PFSK-1 (cell line): ENCODE data around the gene KLC4.

ENCODE experiments used
- POLR2AphosphoS5 ChIP-seq: IDR thresholded peaks from 2 replicates; pipeline ENCODE4 v1.6.1; 2012; ENCODE audit warnings: low read depth, mild to moderate bottlenecking, control low read depth, low read length, moderate library complexity
- REST ChIP-seq, 2 experiments: IDR thresholded peaks; 2 replicates each; pipeline versions ENCODE4 v1.6.1 to v1.8.0; 2011 to 2012; ENCODE audit warnings: low read depth in 2 of 2, low read length in 2 of 2, control low read depth in 1 of 2, inconsistent platforms in 1 of 2, mild to moderate bottlenecking in 1 of 2, moderate library complexity in 1 of 2; ENCODE audit not compliant: insufficient read depth in 1 of 2
- SIN3A ChIP-seq: IDR thresholded peaks from 2 replicates; pipeline ENCODE4 v1.6.1; 2012; ENCODE audit warnings: mild to moderate bottlenecking, low read length, moderate library complexity, borderline replicate concordance; ENCODE audit not compliant: insufficient read depth
- TAF1 ChIP-seq: IDR thresholded peaks from 2 replicates; pipeline ENCODE4 v1.6.1; 2012; ENCODE audit warnings: low read length, control low read depth, borderline replicate concordance; ENCODE audit not compliant: insufficient read depth

- TF ChIP-seq POLR2AphosphoS5 (no peak; the same call in 1 of the 2 replicates), REST (IDR thresholded peaks at IDR 0.05; ENCODE audit: insufficient read depth in 1 of 2, low read depth in 2 of 2, low read length in 2 of 2) (no peak), TAF1 (no peak), SIN3A (no peak)
Observed at GRCh38 chr6:43029120-43029519, 30.3 kb upstream of the KLC4 start.
